HepG2 (cell line): ENCODE results near the gene WIPF2. TPM values are rescaled to one million over a fixed set of nuclear protein-coding genes. Genes with fewer than 3 reads are reported as not detected.

Experiments used
- CBX5 ChIP-seq: sonication (generic); formaldehyde crosslinking; IDR thresholded peaks from 2 replicates; pipeline ENCODE4 v1.4.0; 2020; ENCODE audit warnings: missing genetic modification reagents, borderline replicate concordance
- LCORL ChIP-seq, 2 experiments: fragments of 450-650 bp in 1 of 2; sonication (generic) in 1 of 2; formaldehyde crosslinking in 1 of 2; IDR thresholded peaks; 2 replicates each; pipeline versions ENCODE4 v1.5.0 to v1.6.1; 2017 to 2020; ENCODE audit warnings: antibody characterized with exemption in 1 of 2, missing genetic modification reagents in 1 of 2
- MIER2 ChIP-seq: IDR thresholded peaks from 2 replicates; pipeline ENCODE4 v1.6.1; 2016; ENCODE audit warnings: missing biosample characterization, missing genetic modification reagents
- MLXIP ChIP-seq: sonication (generic); formaldehyde crosslinking; IDR thresholded peaks from 2 replicates; pipeline ENCODE4 v1.9.0; 2021; ENCODE audit warnings: missing genetic modification reagents, borderline replicate concordance
- NFIC ChIP-seq: IDR thresholded peaks from 2 replicates; pipeline ENCODE4 v1.6.1; 2012; ENCODE audit warnings: mild to moderate bottlenecking, low read length, inconsistent platforms
- SOX6 ChIP-seq, 2 experiments: fragments of 450-650 bp in 1 of 2; sonication (generic) in 1 of 2; formaldehyde crosslinking in 1 of 2; IDR thresholded peaks; 2 replicates each; pipeline versions ENCODE4 v1.4.0 to v1.6.1; 2017 to 2020; ENCODE audit warnings: antibody characterized with exemption in 1 of 2, mild to moderate bottlenecking in 1 of 2, missing genetic modification reagents in 1 of 2
- SRF ChIP-seq: IDR thresholded peaks from 2 replicates; pipeline ENCODE4 v1.6.1; 2011; ENCODE audit warnings: mild to moderate bottlenecking, low read depth, low read length, moderate library complexity
- ZNF10 ChIP-seq: sonication (generic); formaldehyde crosslinking; IDR thresholded peaks from 2 replicates; pipeline ENCODE4 v1.4.0; 2020; ENCODE audit warnings: mild to moderate bottlenecking, low read depth, missing genetic modification reagents, borderline replicate concordance
- ZNF570 ChIP-seq: sonication (generic); formaldehyde crosslinking; IDR thresholded peaks from 2 replicates; pipeline ENCODE4 v1.4.0; 2020; ENCODE audit warnings: mild to moderate bottlenecking, missing genetic modification reagents, borderline replicate concordance
- ZNF749 ChIP-seq: sonication (generic); formaldehyde crosslinking; IDR thresholded peaks from 2 replicates; pipeline ENCODE4 v1.8.0; 2022; ENCODE audit warnings: mild to moderate bottlenecking, missing genetic modification reagents, moderate library complexity, borderline replicate concordance
- polyA plus RNA-seq, 8 experiments: library from polyadenylated mRNA; depleted of rRNA in 3 of 8; stranded (reverse) in 7 of 8; unstranded in 1 of 8; fragments of >200 nt; fragmentation: Illumina TruSeq in 4 of 8; extraction: Trizol in 4 of 8; gene quantifications; 2 replicates each; pipeline versions ENCODE4 v1.2.1 to v1.2.3, GENCODE V29; 2011 to 2016; ENCODE audit warnings: low read depth in 4 of 8, missing spikeins in 1 of 8, mixed read lengths in 1 of 8; ENCODE audit not compliant: insufficient read depth in 1 of 8
- total RNA-seq, 5 experiments: library from RNA; depleted of rRNA; stranded (reverse); fragments of >200 nt; fragmentation: Illumina TruSeq; extraction: Trizol; gene quantifications; 2 replicates each; pipeline ENCODE4 v1.2.3, GENCODE V29; 2016; ENCODE audit warnings: low read depth in 1 of 5
- TF ChIP-seq, protein P1 (sequence below): IDR thresholded peaks from 2 replicates; pipeline ENCODE4 v1.6.1; 2016; ENCODE audit warnings: control low read depth
- TF ChIP-seq, protein P2 (sequence below): fragments of 450-650 bp; IDR thresholded peaks from 2 replicates; pipeline ENCODE4 v1.6.1; 2017; ENCODE audit warnings: mild to moderate bottlenecking

The WIPF2 gene
- total and polyA plus RNA-seq, 2 of the 13 experiments (the other 11 are each of a cell fraction or from before 2014, with no cell fraction given) = 7.2 to 10.8 TPM

DNA sequence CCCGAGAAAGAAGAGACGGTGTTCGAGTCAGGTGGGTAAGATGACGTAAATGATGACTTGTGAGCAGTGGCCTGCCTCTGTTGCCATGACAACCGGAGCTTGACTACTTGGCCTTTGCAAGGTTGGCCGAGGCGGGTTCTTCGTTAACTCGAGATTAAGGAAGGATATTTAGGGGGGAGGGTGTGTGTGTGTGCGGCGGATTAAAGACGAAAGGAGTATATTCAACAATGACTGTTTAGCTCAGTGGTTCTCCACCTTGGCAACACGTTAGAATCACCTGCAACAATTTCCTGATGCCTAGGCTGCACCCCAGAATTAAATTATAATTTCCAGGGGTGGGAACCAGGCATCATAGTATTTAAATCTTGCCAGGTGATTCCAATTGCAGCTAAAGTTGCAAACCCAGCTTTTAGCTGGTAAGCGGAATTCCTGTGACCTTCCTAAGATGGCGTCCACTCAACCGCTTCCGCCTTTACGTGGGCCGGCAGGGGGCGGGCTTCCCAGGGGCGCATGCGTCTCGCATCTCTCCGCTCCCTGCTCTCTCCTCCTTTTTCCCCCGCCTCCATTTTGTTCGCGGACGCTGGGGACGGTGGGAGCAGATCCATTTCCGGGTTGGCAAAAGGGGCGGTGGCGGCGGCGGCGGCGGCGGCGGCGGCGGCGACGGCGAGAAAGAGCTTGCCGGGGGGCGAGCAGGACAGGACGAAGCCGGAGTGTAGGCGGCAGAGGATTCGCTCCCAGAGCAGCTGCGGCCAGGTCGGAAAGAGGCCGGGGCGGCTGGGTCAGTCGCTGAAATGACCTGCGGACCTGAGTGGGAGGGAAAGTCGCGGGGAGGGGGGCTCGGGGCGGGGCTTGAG is at the start of gene WIPF2 (continued):
- TF ChIP-seq SRF (no peak), ZNF10 (no peak), NFIC (no peak), ZNF749 (CRISPR knock-in tag) (no peak), LCORL (IDR thresholded peaks at IDR 0.05) (no peak), LCORL (CRISPR knock-in tag; IDR thresholded peaks at IDR 0.05) (no peak), MIER2 (CRISPR knock-in tag) (no peak), ZNF570 (no peak), MLXIP (no peak), CBX5 (peak; percentile 54; the same call in 1 of the 2 replicates), SOX6 (IDR thresholded peaks at IDR 0.05) (no peak), SOX6 (CRISPR knock-in tag; IDR thresholded peaks at IDR 0.05) (no peak; the same call in none of the 2 replicates)
- TF ChIP-seq, protein P1, sequence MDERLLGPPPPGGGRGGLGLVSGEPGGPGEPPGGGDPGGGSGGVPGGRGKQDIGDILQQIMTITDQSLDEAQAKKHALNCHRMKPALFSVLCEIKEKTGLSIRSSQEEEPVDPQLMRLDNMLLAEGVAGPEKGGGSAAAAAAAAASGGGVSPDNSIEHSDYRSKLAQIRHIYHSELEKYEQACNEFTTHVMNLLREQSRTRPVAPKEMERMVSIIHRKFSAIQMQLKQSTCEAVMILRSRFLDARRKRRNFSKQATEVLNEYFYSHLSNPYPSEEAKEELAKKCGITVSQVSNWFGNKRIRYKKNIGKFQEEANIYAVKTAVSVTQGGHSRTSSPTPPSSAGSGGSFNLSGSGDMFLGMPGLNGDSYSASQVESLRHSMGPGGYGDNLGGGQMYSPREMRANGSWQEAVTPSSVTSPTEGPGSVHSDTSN (CRISPR knock-in tag) = no peak
- TF ChIP-seq, protein P2, sequence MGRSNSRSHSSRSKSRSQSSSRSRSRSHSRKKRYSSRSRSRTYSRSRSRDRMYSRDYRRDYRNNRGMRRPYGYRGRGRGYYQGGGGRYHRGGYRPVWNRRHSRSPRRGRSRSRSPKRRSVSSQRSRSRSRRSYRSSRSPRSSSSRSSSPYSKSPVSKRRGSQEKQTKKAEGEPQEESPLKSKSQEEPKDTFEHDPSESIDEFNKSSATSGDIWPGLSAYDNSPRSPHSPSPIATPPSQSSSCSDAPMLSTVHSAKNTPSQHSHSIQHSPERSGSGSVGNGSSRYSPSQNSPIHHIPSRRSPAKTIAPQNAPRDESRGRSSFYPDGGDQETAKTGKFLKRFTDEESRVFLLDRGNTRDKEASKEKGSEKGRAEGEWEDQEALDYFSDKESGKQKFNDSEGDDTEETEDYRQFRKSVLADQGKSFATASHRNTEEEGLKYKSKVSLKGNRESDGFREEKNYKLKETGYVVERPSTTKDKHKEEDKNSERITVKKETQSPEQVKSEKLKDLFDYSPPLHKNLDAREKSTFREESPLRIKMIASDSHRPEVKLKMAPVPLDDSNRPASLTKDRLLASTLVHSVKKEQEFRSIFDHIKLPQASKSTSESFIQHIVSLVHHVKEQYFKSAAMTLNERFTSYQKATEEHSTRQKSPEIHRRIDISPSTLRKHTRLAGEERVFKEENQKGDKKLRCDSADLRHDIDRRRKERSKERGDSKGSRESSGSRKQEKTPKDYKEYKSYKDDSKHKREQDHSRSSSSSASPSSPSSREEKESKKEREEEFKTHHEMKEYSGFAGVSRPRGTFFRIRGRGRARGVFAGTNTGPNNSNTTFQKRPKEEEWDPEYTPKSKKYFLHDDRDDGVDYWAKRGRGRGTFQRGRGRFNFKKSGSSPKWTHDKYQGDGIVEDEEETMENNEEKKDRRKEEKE = no peak
